Measurements from ENCODE around the gene CACNA1B.

The CACNA1B gene

GRCh38 chr9:137967280-137967953 is 89.8 kb downstream of the CACNA1B start:
- DNase-seq (ENCODE audit: low spot score) = no peak

- no peak for DNase-seq (ENCODE audit: low spot score)
Measured at GRCh38 chr9:137968235-137968634, 90.7 kb downstream of the CACNA1B start.

- DNase-seq (ENCODE audit: low spot score) = no peak
Measured at GRCh38 chr9:137969008-137969407, 91.4 kb downstream of the CACNA1B start.

- no peak for DNase-seq (ENCODE audit: low spot score)
Measured at GRCh38 chr9:137969685-137970084, 92.1 kb downstream of the CACNA1B start.

GRCh38 chr9:137970098-137970497 is 92.5 kb downstream of the CACNA1B start:
- DNase-seq (ENCODE audit: low spot score) = no peak

GRCh38 chr9:137970686-137971476 is 93.3 kb downstream of the CACNA1B start:
- no peak for DNase-seq (ENCODE audit: low spot score)

- DNase-seq (ENCODE audit: low spot score) = no peak
Measured at GRCh38 chr9:137971477-137972138, 94.0 kb downstream of the CACNA1B start.

- DNase-seq (ENCODE audit: low spot score) = no peak
Measured at GRCh38 chr9:137972355-137972987, 94.9 kb downstream of the CACNA1B start.

- DNase-seq (ENCODE audit: low spot score) = no peak
Measured at GRCh38 chr9:137972988-137973470, 95.4 kb downstream of the CACNA1B start.

GRCh38 chr9:137973829-137974416 is 96.3 kb downstream of the CACNA1B start:
- no peak for DNase-seq (ENCODE audit: low spot score)

GRCh38 chr9:137974746-137975526 is 97.4 kb downstream of the CACNA1B start:
- no peak for DNase-seq (ENCODE audit: low spot score)

- no peak for DNase-seq (ENCODE audit: low spot score)
Measured at GRCh38 chr9:137975527-137975913, 97.9 kb downstream of the CACNA1B start.

- DNase-seq (ENCODE audit: low spot score) = no peak
Measured at GRCh38 chr9:137975936-137976565, 98.5 kb downstream of the CACNA1B start.

GRCh38 chr9:137977571-137978261 is 100.1 kb downstream of the CACNA1B start:
- DNase-seq (ENCODE audit: low spot score) = no peak

- no peak for DNase-seq (ENCODE audit: low spot score)
Measured at GRCh38 chr9:137978262-137978714, 100.7 kb downstream of the CACNA1B start.

- no peak for DNase-seq (ENCODE audit: low spot score)
Measured at GRCh38 chr9:137982200-137982599, 104.6 kb downstream of the CACNA1B start.

- DNase-seq (ENCODE audit: low spot score) = no peak
Measured at GRCh38 chr9:137984005-137984404, 106.4 kb downstream of the CACNA1B start.

GRCh38 chr9:137984520-137985257 is 107.1 kb downstream of the CACNA1B start:
- no peak for DNase-seq (ENCODE audit: low spot score)

- DNase-seq (ENCODE audit: low spot score) = no peak
Measured at GRCh38 chr9:137985637-137986071, 108.1 kb downstream of the CACNA1B start.

All from kidney capillary endothelial cell (primary cell).